Epidermal melanocyte (primary cell): Measurements from ENCODE around the gene GALNT15.

Source experiments
- DNase-seq: peaks from one replicate; pipeline ENCODE4 v3.0.0; 2011; ENCODE audit warnings: low spot score; ENCODE audit not compliant: insufficient read length

GALNT15 gene

DNA sequence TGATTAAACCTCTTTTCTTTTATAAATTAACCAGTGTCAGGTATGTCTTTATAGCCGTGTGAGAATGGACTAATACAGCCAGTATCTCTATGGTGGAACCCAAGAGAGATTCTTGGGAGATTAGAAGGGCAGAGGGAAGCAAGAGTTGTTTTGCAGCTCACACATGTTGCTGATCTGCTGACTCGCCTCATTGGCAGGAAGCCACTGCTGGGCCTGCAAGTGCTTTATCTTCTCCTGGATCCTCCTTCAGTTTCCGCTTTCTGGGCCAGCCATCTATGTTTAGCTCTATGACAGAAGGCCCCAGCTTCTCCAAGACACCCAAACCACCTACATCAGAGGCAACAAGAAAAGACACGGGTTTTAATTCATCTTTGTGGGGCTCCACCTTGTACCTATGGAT, 23.4 kb upstream of the GALNT15 start:
- DNase-seq = no peak

DNA sequence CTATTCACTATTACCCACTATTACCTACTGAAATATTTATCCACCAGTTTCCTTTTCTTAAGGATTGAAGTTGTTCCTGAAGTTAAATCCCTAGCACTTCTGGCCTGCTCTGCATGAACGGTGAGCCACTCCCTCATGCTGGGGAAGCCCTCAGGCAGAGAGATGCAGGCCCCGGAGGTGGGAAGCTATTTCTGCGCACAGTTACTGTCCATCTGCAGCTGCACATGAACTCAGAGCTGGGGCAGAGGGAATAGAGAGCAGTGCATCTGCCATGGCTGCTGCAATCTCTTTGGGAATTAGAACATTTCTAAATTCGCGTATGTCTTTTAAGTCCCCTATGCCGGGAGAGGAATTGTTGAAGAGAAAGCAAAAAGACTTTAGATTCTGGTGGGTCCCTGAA, 6.3 kb upstream of the GALNT15 start:
- DNase-seq = no peak

DNA sequence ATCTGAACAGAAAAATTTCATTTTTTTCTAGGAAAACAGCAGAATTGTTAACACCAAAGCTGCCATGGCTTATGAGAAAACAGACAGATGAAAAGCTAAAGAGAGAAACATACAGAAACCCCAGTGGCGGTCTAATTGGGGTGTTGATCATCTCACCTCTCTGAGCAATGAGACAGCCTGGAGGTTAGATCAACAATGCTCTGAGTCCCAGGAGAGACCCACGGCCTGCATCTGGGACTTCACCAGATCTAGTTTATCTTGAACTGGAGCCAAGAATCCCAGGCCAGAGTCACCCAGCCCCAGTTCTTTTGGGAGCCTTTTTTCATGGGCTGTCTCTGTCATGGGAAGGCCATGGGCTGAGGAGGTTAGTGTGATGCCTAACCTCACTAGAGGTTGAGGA, 3.5 kb upstream of the GALNT15 start:
- DNase-seq = no peak

GRCh38 chr3:16171825-16172224, 2.7 kb upstream of the GALNT15 start:
- no peak for DNase-seq

DNA sequence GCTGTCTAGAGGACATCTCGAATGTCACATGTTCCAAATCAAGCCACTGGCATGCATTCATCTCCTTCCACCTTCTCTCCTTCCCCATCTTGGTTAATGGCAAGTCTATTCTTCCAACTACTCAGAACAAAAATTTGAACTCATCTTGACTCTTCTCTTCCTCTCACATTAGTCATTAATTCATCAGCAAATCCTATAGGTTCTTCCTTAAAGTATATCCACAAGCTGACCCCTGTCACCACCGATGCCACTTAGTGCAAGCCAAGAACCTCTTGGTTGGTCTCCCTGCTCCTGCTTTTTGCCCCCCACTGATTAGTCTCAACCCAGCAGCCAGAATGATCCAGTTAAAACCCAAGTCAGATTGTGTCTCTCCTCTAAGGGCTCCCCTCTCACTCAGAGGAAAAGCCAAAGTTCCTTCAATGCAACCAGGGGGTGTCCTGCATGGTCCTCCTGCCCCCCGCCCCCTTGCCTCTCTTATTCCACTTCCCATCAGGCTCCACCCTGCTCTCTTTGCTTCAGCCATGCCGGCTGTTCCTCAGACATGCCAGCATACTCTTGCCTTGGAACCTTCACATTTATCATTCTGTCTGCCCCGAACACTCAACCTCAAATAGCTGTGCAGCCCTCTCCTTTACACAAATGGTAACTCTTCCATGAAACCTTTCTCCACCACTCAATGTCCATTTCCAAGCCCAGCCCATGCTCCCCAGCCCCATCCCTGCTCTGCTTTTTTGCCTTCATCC, 1.0 kb upstream of the GALNT15 start:
- DNase-seq = no peak

- no peak for DNase-seq
These were observed 489 bp upstream of the GALNT15 start for GRCh38 chr3:16174026-16174355.

- DNase-seq = no peak
These were observed 759 bp downstream of the GALNT15 start for GRCh38 chr3:16174976-16175901.

DNA sequence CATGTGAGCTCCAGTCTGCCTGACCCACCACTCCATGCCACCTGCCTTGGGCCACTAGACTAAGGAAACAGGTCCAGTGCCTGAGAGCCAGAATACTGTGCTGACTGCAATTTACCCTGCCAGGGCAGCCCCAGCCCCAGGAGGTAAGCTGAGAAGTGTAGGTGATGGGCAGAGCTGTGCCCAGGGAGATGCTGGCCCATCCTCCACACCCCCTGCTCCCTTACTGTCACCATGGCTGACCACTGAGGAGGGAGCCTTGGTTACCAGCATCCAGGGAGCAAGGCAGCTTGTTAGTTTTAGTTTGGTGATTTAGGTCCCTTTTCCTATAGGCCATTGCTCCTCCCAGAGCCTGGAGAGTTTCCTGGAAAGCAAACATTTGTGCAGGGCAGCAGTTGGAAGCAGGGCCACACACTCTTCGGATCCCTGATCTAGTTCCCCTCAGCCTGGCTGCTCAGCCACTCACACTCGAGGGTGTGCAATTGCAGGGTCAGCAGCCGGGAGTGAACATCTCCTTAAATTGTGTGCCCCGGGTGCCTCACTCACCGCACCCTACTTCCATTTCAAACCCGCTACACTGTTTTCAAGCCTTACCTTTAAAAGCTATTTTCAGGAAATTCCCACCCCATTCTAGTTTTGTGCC, 2.0 kb downstream of the GALNT15 start:
- DNase-seq = no peak

DNA sequence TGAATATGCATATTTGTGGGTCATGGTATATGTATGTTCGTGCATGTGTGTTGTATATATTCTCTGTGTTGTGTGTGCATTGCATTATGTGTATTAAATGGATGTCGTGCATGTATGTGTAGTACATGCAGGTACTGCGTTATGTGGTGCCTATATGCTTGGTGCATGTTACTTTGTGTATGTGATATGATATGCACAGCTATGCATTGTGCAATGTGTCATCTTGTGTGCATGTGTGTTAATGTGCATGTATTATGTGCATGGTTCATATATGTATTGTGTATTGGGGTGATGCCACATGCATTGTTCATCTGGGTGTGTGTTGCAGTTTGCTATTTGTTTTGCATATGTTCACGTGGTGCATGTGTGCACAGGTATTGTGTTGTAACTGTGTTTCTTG, 2.9 kb downstream of the GALNT15 start:
- DNase-seq = no peak

- peak; percentile 51 for DNase-seq
These were observed 3.6 kb downstream of the GALNT15 start for GRCh38 chr3:16177962-16178627.

DNA sequence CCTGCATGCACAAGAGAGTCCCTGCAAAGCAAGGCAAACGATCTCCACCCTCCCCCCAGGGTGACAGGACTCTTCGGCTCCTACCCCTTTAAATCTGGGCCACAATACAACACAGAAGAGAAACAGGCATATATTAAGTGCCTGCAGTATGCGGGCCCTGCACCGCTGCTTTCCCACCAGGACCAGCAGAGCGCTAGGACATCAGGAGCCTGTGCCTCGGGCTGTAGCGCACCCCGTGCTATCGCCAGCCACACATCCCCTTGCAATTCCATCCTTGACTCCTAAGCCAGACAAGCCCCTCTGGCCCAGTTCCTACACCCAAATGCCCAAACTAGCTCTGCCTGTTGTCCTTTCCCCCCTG, 4.1 kb downstream of the GALNT15 start:
- no peak for DNase-seq

DNA sequence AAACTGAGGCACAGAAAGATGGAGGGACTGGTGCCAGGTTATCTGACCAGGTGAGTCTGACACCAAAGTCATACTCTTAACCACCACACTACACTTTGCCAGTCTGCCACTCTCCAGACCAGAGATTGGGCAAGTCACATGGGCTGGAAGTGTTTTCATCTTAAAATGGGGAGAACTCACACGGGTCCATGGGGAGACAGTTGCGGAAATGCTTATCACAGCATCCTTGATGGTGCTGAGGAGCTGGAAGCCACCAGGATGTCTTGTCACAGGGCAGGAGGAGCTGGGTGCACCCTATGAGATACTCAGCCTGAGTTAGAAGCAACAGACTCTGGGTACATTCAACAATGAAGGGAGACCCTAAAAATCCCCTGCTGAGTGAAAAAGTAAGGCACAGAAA, 4.8 kb downstream of the GALNT15 start:
- DNase-seq = no peak

DNA sequence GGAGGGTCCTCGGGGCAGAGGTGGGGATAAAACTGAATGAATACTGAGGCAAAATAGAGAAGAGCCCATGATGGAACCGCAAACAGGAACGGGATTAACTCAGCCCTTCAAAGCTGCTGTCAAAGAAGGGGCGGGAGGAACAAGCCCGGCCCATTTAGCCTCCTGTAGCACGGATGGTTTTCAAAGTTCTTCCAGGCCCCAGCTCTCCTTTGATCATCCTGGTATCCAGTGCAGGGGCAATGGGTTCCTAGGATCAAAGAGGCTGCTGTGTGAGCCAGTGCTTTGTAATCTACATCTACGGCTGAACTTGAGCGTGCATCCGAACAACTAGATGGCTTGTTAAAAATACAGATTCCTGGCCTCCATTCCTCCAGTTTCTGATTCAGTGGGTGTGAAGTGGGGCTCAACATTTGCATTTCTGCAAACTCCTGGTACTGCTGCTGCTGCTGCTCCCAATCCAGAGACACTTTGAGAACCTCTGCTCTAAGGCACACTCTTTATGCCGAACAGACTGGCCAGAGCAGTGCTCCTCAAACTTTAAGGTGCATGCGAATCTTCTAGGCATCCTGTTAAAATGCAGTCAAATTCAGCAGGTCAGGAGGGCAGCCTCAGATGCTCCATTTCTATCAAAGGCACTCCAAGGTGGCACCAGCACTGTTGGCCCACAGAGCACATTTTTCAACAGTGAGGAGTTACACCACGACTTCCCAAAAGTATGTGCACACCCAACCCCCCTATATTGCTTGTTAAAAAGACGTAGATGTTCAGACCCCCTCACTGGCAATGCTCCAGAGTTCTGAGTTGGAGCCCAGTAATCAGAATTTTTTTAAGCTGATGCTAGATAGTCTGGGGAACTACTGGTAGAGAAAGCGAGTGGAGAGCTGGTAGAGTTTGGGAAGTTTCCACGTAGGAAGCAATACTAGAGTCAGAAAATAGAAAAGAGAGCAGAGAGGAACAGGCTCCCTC, 5.6 kb downstream of the GALNT15 start:
- DNase-seq = no peak

DNA sequence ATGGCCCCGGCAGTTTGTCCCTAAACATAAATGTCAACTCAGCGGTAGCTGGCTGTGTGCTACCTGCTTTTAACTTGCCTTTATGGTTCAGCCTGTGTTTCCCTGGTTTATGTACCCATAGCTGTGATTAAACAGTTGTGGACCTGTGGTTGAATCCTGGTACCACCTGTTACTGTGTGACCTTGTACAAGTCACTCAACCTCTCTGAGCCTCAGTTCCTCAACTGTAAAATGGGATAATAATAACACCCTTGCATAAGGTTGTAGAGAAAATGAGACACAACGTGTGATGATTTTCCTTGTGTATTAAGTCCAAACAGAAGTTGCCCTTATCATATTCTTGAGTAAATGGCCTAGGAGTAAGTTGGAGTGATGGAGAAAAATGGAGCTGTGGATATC, 6.3 kb downstream of the GALNT15 start:
- no peak for DNase-seq

- DNase-seq = no peak
These were observed 6.9 kb downstream of the GALNT15 start for GRCh38 chr3:16181361-16181760.

- DNase-seq = no peak
These were observed 7.7 kb downstream of the GALNT15 start for GRCh38 chr3:16182183-16182582.

- no peak for DNase-seq
These were observed 8.1 kb downstream of the GALNT15 start for GRCh38 chr3:16182612-16183011.

GRCh38 chr3:16183082-16183481, 8.6 kb downstream of the GALNT15 start:
- DNase-seq = no peak

- no peak for DNase-seq
These were observed 9.3 kb downstream of the GALNT15 start for GRCh38 chr3:16183601-16184270.

GRCh38 chr3:16186086-16186485, 11.6 kb downstream of the GALNT15 start:
- no peak for DNase-seq
